NCI-H1417 treated with DMSO at 0.1 percent for 48 hours (cell line): ENCODE data around the gene SPINK9.
"Not testable (repeated sequence)": the region's sequence is repeated elsewhere in the genome, so short reads cannot be mapped to it uniquely, and the experiment has no call there.

Experiments used
- DNase-seq: peaks from one replicate; lab custom pipeline; 2025; lab: John Stamatoyannopoulos, UW

The SPINK9 gene, protein sequence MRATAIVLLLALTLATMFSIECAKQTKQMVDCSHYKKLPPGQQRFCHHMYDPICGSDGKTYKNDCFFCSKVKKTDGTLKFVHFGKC

DNA sequence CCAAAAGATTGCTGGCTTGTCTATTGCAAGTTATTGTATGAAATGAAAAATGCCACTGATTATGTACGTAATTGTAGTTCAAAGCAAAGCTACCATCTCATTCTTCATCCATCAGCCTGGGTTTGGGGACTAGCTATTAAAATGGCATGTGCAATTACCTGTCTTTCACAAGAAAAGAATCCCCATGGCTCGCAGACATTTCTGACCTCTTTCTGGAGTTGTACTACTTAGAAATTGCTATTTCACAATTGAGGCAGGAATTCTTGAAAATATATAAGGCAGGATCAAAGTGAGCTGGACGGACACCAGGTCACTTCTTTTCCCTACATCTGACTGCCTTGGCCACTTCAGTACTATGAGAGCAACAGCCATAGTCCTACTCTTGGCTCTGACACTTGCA is at the start of gene SPINK9:
Gene SPINK9 (plus strand): TSS at position 301 of the 400 bp plus-strand sequence. CDS start 55 bp downstream, at position 356.
- DNase-seq = no peak

DNA sequence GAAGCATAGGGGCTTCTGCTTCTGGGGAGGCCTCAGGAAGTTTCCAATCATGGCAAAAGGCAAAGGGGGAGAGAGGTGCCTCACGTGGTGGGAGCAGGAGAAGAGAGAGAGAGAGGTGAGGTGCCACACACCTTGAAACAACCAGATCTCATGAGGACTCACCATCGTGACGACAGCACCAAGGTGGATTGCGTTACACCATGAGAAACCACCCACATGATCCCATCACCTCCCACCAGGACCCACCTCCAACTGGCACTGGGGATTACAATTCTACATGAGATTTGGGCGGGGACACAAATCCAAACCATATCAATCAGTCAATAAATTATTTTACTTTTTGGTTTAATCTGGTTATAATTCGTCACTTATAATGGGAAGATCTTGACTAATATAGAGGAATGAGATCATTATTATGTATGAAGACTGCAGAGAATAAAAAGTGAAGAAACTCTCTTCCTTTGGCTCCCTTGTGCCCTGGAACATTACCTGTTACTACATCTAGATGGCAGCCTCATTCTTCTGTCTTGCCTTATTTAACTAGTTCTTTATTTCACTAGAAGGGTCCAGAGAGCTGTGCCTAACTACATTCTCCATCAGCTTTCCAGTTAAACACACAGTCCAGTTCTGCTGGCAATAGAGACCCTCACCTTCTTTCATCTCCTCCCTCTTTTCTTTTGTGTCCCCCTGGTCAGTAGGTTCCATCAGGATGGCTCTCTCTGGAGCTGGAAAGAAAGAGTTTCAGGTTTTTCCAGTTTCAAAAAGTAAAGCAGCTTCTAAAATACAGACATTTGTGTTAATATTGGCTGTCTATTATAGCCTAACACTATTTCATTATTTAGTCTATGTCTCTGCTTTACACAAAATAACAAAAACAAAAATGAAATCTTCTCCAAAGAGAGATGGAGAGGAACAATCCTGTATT is 44.8 kb upstream of the SPINK9 start:
- DNase-seq = no peak

GRCh38 chr5:148297731-148298130 is 37.6 kb upstream of the SPINK9 start:
- DNase-seq = no peak

- no peak for DNase-seq
Measured at GRCh38 chr5:148306446-148306845, 28.9 kb upstream of the SPINK9 start.

DNA sequence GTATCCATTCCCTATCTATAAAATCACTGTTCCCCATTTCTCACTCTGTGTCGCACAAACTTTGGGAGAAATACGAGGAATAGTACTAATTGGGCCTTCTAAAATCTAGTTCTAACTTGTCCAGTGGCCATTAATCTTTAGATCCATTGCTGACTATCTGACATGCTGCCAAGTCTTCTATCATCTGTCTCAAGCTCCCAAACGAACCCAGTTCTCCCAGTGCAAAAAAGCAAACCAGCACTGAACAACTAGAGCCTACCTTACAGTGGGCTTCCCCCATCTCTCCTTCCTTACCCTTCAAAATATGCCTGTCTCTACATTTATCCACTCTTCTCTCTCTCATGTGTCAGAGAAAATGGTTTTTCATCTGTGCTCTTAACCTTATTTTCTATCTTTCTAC is 26.3 kb upstream of the SPINK9 start:
- DNase-seq = no peak

GRCh38 chr5:148309746-148310145 is 25.6 kb upstream of the SPINK9 start:
- no peak for DNase-seq

DNA sequence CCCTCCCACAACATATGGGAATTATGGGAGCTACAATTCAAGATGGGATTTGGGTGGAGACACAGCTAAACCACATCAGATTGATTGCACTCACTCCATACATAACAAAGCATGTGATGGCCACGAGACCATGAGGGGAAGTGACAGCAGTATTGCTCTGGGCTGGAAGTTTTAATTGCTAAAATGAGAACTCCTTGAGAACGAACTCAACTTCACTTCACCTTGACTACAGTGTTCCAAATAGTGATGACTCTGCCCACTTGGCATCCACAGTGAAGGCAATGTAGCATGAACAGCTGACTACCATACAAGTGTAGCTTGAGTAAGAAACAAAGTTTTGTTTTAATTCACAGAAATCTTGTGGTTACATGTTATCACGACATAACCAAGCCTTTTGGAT is 23.9 kb upstream of the SPINK9 start:
- no peak for DNase-seq

DNA sequence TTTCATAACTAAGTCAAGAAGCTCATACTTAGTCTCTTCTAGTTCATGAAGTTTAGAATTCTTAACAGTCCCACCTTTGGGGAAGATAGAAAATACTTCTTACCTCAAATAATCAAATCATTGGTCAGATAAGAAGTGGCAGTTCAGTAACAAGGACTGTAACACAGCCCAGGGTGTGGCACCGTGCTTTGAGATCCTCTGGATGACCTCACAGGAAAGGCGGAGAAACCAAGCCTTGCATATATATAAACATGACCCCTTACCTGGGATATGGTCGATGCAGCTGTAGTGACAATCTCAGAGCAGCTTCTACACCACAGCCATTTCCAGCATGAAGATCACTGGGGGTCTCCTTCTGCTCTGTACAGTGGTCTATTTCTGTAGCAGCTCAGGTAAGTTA is 23.2 kb upstream of the SPINK9 start, which contains the start of gene SPINK7:
Gene SPINK7 (plus strand): TSS at position 271 of the 400 bp plus-strand sequence. CDS start 61 bp downstream, at position 332.
- no peak for DNase-seq

- no peak for DNase-seq
Measured at GRCh38 chr5:148314187-148314586, 21.2 kb upstream of the SPINK9 start.

- no peak for DNase-seq
Measured at GRCh38 chr5:148314731-148315130, 20.6 kb upstream of the SPINK9 start.

DNA sequence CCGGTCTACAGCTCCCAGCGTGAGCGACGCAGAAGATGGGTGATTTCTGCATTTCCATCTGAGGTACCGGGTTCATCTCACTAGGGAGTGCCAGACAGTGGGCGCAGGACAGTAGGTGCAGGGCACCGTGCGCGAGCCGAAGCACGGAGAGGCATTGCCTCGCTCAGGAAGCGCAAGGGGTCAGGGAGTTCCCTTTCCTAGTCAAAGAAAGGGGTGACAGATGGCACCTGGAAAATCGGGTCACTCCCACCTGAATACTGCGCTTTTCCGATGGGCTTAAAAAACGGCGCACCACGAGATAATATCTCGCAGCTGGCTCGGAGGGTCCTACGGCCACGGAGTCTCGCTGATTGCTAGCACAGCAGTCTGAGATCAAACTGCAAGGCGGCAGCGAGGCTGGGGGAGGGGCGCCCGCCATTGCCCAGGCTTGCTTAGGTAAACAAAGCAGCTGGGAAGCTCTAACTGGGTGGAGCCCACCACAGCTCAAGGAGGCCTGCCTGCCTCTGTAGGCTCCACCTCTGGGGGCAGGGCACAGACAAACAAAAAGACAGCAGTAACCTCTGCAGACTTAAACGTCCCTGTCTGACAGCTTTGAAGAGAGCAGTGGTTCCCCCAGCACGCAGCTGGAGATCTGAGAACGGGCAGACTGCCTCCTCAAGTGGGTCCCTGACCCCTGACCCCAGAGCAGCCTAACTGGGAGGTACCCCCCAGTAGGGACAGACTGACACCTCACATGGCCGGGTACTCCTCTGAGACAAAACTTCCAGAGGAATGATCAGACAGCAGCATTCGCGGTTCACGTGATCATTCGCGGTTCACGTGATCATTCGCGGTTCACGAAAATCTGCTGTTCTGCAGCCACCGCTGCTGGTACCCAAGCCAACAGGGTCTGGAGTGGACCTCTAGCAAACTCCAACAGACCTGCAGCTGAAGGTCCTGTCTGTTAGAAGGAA is 15.1 kb upstream of the SPINK9 start:
- not testable (repeated sequence) for DNase-seq

DNA sequence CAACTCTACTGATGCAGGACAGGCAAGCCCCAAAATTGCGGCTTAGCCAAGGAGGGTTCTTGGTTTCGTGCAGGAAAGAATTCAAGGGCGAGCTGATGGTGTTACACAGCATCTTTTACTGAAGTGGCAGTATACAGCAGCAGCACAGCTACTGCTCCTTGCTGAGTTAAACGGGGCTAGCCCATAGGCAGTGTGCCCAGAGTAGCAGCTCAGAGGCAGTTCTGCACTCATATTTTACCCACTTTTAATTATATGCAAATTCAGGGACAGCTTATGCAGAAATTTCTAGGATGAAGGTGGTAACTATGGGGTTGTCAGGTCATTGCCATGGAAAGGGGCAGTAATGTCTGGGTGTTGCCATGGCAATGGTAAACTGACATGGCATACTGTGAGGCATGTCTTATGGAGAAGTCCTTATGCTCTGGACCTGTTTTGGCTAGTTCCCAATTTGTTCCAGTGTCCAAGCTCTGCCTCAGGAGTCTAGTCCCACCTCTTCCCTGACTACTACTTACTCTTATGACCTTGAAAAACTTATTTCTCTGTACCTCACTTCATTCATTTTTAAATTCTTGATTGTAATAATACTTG is 2.0 kb upstream of the SPINK9 start:
- no peak for DNase-seq

DNA sequence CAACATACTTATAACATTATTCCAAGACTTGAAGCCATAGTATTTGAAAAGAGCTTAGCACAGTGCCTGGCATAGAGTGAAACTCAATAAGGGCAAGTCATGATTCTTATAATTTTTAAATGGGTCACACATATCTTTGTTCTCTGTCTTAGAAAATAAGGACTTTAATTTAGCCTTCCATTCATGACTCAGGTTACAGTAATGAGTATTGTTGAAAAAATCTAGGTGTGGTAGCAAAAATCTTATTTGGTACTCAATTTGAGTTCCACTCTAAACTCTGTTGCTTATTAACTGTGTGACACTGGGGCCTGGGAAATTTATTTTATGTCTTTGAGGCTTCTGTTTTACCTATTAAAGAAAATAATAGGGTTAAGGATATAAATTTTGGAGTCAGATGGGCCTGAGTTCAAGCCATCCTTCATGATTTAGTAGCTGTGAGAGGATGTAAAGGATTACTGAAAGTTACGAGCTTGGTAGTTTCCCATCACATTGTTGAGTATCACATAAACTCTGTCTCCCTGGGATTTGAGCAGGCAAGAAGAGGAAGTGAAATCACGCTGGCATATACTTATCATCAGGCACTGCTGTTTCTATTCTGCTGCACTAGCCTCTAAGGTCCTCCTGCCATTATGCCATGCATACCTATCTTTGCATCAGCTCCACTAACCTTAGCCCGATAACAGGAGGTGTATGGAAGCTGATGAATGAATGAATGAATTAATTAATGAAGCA is 1.5 kb downstream of the SPINK9 start:
- DNase-seq = no peak

- DNase-seq = no peak
Measured at GRCh38 chr5:148342371-148343045, 7.1 kb downstream of the SPINK9 start.

DNA sequence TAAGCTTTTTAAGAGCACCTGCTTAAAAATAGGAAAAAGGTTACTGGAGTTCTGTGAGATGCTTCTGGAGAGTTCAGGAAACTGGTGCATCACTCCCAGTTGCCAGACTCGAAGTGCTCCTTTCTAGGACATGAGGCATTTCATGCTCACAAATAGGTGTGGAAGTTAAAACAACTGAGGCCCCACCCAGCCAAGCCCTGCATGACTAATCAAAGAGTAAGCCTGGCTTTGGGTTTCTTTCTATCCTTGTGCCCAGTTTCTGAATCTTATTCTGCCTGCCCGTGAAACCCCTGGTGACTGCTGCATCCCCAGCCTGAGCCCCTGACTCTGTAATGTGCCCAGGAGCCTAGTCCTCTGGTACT is 7.7 kb downstream of the SPINK9 start:
- no peak for DNase-seq

GRCh38 chr5:148343603-148344487 is 8.5 kb downstream of the SPINK9 start:
- DNase-seq = no peak

GRCh38 chr5:148347706-148348105 is 12.3 kb downstream of the SPINK9 start:
- DNase-seq = no peak

- DNase-seq = no peak
Measured at GRCh38 chr5:148352696-148353095, 17.3 kb downstream of the SPINK9 start.

- no peak for DNase-seq
Measured at GRCh38 chr5:148353634-148354033, 18.3 kb downstream of the SPINK9 start.

DNA sequence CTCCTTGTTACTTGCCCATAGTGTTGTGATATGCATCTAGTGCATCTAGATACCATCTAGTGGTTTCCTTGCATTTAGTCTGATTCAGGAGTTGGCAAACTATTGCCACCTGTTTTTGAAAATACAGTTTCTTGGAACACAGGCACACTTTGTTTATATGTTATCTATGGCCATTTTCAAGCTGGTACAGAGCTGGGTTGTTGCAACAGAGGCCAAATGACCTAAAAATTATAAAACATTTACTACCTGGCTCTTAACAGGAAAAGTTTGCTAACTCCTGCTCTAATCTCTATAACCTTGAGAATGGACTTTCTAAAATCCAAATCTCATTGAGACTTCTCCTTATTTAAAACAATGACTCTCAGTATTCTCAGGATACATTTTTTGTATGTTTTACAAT is 29.0 kb downstream of the SPINK9 start:
- no peak for DNase-seq
